Iris pigment epithelial cell (primary cell): ENCODE results near the gene SLC35B2.
"Not testable (repeated sequence)": the region's sequence is repeated elsewhere in the genome, so short reads cannot be mapped to it uniquely, and the experiment has no call there.

Source experiments
- DNase-seq: peaks from one replicate; pipeline ENCODE4 v3.0.0-alpha.2; 2011; ENCODE audit warnings: low read depth

SLC35B2 gene

DNA sequence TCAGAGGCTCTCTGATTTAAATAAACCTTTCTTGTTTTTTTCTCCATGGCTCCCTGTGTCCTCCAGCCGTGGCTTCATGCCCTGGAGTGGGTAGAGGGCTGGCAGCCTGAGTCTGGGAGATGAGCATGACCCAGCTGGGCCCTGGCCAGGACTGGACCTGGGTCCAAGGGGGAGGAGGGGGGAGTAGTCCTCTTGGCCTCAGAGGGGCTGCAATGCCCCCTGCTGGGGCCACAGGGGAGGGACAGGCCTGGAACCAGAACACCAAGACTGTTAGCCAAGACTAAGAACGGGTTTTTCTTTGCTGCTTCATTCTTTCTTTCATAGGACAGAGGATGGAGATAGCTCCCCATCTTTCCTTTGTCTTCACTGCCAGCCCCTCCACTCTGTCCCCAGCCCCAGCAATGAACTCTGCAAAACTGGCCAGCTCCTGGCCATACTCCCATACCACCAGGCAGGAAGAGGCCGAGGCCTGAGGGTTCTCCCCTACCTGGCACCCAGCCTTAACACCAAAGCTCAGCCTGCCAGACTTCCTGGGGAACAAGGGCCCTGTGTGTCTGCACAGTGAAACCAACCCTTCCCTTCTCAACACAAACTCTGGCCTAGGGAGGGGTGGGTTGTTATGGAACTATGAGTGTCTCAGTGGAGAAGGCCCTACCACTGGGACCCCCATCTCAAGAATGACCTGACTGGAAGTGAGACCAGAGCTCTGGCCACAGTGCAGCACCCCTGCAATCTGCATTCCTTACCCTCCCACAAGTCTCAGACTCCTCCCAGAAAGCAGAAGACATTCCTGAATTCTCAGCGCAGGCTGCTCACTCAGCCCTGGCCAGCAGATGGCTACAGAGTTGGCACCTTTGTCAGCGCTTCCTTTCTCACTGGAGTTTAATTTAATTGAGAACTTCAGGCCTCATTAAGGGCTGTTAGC is 23.0 kb downstream of the SLC35B2 start:
- peak; percentile 80 for DNase-seq

DNA sequence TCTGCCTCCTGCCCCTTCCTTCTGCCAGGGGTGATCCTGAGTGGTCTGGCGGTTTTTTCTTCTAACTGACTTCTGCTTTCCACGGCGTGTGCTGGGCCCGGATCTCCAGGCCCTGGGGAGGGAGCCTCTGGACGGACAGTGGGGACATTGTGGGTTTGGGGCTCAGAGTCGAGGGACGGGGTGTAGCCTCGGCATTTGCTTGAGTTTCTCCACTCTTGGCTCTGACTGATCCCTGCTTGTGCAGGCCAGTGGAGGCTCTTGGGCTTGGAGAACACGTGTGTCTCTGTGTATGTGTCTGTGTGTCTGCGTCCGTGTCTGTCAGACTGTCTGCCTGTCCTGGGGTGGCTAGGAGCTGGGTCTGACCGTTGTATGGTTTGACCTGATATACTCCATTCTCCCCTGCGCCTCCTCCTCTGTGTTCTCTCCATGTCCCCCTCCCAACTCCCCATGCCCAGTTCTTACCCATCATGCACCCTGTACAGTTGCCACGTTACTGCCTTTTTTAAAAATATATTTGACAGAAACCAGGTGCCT is 23.7 kb downstream of the SLC35B2 start:
- DNase-seq, result no peak

DNA sequence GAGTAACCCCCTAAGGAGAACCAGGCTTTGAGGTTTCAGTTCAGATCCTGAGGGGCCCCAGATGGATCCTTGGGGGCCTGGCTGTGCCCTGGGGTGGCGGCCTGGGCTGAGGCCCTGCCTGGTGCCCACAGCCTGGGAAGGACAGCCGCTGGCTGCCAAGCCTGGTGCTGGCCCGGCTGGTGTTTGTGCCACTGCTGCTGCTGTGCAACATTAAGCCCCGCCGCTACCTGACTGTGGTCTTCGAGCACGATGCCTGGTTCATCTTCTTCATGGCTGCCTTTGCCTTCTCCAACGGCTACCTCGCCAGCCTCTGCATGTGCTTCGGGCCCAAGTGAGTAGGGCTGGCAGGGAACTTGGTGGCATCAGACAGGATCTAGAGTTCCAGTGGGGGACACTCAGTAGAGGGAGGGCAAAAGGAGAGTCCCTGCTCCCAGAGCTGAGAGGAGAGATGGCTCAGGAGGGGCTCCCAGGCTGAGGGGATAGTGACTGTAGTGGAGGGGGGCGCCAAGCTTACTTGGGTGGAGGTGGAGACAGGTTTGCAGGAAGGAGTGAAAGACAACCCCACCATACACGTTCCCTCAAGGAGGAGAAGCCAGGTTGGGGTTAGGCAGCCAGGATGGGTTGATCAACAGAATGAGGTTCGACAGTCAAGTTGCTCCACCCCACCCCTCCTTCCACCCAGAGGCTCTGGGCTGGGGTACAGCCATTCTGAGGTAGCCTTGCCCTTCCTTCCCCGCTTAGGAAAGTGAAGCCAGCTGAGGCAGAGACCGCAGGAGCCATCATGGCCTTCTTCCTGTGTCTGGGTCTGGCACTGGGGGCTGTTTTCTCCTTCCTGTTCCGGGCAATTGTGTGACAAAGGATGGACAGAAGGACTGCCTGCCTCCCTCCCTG is 24.4 kb downstream of the SLC35B2 start:
- no peak for DNase-seq

DNA sequence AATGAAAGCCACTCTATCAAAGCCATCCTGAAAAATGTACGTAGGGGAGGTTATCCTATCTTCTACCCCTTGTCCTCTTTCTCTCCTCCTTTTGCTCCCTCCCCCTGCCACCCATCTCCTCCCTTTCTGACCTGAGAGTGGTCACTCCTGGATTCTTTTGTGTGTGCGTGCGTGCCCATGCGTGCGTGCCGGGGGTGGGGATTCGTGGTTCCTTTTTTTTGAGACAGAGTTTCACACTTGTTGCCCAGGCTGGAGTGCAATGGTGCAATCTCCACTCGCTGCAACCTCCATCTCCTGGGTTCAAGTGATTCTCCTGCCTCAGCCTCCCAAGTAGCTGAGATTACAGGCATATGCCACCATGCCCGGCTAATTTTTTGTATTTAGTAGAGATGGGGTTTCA is 25.9 kb downstream of the SLC35B2 start:
- DNase-seq, result not testable (repeated sequence)

DNA sequence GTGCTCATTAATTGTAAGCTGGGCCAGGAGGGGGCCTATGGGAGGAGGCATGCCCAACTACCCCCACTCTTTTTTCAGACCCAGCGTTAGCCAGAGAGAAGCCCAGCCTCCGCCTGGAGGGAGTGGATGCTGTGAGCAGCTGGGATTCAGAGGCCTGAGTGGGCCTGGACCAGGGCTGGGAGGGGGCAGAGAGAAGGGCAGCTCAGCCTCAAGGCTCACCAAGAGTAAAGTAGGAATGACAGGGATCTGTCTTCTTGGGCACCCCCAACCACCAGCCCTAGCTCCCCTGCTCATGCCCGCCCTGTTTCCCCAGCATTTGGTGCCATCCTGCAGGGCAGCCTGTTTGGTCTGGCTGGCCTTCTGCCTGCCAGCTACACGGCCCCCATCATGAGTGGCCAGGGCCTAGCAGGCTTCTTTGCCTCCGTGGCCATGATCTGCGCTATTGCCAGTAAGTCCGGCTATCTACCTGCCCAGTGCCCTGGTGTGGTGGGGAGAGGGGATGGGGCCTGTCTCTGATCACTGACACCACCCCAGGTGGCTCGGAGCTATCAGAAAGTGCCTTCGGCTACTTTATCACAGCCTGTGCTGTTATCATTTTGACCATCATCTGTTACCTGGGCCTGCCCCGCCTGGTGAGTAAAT is 27.2 kb downstream of the SLC35B2 start:
- no peak for DNase-seq

DNA sequence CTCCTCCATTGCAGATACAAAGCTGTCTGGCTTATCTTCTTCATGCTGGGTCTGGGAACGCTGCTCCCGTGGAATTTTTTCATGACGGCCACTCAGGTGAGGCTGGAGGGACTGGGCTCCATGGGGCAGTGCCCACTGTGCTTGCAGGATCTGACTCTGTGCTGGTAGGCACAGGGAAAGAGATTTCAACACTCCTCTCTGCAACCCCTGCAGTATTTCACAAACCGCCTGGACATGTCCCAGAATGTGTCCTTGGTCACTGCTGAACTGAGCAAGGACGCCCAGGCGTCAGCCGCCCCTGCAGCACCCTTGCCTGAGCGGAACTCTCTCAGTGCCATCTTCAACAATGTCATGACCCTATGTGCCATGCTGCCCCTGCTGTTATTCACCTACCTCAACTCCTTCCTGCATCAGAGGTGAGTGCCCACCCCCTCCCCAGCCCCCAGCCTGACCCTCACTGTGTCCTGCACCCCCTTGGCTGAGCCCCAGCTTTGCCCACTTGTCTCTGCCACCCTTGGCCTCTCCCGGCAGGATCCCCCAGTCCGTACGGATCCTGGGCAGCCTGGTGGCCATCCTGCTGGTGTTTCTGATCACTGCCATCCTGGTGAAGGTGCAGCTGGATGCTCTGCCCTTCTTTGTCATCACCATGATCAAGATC is 27.8 kb downstream of the SLC35B2 start:
- no peak for DNase-seq

DNA sequence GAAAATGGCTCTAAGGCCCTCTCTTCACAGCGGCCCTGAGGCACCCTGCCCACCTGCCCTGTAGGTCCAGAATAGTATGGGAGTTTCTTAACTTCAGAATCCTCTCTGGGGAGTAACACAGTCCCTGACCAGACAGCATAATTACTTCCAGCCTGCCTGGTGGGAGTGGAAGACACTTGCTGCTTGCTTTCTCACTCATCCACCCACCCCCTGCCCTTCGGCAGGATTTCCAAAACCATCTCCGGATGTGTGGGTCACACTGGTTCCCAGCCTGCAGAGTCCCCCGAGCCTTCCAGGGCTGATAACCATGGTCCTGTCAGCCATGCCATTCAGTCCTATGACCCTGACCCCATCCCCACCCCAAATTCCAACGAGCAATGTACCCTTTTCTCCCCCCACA is 28.5 kb downstream of the SLC35B2 start:
- no peak for DNase-seq

DNA sequence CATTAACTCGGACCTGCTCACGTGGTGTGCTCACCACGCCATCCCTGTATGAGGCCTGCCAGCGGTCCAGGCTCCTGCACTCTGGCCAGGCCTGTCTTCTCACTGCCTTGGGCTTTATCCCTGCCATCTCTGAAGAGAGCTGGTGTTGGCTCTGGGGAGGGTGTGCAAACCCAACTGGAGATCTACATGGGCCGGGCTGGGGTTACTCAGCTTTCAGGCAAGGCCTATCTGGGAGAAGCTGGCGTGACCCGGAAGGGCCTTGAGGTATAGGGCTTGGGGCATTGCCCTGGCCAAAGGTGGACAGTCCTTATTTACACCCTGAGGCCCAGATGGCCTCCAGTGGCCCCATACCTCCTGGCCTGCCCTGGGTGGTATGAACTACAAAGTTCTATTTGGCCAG is 28.9 kb downstream of the SLC35B2 start:
- no peak for DNase-seq

DNA sequence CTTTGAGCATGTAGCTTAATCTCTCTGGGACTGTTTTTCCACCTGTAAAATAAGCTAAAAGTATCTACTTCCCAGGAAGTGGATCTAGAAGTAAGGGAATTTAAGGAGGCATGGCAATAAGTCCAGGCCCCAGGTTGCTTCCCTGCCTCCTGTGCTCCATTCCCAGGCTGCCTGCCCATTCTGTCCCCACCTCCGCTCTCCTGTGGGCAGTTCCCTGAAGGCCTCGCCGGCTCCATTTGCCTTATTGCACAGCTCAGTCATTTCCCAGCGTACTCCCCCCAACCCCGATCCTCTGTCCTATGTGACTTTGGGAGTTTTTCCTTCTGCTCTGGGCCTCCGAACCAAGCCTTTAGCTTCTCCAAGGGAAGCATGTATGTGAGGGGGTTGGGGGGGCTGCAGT is 29.3 kb downstream of the SLC35B2 start:
- DNase-seq, result no peak

DNA sequence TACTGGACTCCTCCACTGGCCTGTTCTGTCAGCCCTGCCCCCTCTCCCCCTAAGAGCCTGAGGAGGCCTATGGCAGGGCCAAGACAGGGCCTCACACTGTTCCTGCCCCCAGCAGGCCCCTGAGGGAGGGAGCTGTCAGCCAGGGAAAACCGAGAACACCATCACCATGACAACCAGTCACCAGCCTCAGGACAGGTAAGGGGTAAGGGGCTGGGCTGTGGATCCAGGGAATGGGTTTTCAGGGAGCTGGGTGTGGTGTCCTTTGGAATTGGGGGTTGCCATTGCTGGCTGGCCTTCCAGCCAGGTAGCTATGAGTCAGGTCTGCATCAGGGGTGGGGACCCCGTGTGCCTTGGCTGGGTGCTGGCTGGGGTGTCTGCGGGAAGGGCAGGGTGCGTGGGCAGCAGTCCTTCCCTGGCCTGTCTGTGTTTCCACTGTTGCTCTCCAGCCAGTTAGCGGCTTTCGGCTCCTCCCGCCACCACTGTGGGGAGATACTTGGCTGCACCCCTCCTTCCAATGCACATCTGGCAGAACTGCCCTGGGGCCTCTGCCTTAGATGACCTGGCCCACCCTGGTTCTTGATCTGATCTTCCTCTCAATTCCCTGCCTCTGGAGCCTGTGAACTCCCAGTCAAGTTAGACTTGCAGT is 30.1 kb downstream of the SLC35B2 start:
- DNase-seq, result no peak

DNA sequence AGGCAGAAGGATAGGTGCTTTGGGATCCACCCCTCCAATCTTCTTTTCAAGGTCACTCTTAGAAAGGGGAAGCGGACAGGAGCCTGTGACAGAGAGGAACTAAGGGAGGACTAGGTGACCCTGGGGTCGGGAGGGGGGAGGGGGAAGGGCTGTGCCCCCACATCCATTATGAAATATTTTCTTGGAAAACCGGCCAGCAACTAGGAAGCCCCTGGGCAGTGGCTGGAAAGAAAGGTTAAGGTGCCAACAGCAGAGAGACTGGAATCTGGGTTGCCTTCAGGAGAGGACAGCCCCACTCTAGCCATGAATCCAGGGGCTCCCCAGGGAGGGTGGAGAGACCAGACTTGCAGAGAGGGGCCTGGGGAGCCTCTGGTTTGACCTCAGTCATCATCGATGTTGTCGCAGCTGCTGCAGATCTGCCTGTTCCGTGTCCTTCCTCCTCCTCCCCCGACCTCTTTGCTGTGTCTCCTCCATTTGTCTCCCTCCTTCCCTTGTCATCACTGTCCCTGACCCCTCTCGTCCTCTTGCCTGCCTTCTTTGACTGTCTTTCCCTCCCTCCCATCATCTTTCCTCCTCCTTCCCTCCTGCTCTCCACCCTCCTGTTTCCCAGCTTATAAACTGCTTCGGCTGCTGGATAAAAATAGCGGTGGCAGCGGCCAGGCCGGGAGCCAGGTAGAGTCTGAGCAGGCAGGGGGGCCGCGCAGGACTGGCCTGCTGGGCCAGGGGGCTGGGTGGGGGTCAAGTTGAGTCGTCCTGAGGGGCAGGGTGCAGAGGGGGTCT is 30.8 kb downstream of the SLC35B2 start:
- DNase-seq, result no peak

DNA sequence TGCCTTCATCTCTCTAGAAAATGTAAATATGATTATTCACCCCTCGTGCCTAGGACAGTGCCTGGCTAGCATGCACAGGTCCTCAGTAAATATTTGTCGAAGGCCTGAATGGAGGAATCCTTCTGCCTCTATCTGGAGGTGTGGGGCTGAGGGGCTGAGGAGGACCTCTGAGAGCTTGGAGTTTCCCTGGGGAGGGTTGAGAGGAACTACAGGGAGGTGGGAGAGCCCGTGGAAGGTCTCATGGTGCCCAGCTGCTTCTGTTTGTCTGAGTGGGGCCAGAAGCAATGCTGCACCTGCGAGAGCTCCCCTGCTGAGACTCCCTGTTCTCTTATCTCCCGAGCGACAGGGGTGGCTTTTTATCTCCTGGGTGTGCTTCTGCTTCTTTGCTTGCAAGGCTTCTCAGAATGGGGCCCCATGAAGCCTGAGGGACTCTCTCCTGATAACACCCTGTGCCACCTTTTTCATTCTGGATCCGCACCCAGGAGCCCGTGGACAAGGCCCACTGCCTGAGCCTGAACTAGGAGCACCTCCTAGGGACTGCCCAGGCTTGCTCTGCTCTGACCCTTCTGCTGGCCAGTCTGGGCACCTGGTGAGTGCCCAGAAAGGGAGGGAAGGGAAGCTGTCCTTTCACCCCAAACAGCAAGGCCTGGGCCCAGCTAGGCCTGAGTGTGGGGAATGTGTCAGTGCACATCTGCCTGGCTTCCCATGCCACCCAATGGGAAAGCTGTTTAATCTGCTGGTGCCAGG is 31.6 kb downstream of the SLC35B2 start:
- DNase-seq, result no peak

DNA sequence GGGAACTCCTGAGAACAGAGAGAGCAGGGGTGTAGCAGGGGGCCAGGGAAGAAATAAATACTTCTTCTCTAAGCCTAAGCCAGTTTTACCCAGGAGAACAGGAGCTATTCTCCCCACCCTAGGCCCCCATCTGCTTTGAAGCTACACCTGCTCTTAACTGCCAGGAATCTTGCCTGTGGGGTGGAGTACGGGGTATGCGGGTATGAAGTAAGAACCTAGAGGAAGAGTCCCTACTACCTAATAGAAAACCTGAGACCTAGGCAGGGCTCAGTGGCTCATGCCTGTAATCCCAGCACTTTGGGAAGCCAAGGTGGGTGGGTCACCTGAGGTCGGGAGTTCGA is 32.4 kb downstream of the SLC35B2 start:
- DNase-seq, result no peak

DNA sequence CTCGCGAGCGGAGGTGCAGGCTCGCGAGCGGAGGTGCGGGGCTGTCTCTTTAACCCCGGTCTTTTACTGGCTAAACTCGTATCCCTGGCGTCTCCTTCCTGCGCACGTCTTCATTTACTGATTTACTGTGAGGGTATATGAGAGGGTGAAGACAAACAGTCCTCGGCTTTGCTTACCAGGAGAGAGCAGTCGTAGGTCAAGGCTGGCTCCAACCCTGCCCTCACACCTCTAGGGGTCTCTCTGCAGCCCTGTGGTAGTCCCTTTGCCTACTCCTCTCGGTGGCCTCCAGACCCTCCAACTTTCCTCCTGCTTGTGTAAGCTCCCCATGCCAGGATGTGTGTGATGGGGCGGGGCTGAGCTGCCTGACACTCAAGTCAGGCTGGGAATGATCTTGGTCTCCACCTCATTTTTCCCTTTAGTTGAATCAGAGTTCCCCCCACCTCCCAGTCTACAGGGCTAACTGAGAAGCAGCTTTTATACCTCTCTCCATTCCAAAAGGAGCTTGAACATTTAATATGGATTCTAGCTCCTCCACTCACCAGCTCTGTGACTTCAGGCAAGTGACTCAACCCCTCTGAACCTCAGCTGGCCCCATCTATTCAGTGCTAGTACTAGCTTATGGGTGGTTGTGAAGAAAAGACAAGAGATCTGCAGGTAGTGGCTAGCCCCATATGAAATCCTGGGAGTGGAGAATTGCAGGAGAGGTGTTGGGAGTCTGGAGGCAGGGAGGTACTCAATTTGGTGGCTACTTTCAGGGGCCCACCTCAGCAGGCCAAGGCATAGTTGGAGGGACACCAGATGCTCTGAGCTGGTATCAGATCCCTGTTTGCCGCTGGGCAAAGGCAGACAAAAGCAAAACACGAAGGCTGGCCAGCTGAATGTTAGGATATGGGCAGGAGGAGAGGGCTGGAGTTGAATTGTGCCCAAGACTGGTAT is 33.0 kb downstream of the SLC35B2 start:
- no peak for DNase-seq

DNA sequence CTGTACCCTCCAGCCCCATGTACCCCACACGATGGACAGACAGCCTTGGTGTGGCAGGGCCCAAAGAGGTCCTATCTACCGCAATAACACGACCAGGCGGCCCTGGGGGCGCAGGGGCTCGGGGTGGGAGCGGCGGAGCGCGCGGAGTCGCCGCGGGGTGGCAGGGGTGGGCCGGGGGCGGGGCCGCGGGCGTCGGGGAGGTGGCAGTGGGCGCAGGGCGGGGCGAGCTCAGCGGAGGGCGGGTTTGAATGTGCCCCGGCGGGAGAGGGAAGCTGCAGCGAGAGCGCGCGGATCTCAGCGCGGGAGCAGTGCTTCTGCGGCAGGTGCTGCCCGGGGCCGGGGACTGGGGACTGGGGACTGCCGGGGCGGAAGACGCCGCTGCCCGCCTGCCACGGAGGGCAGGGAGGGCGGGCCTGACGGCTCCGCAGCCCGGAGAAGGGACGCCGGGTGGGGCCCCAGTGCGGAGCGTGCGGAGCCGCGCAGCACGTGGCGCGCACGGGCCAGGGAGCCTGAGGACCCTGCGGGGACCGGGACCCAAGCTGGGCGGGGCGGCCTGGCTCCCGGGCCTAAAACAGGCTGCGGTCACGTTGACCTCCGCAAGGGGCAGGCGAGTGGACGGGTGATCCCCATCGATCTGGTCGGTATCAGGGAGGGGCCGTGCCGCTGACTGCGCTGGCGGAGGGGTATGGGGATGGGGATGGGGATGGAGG is 33.9 kb downstream of the SLC35B2 start, which contains the start of gene SLC29A1:
Gene SLC29A1 (plus strand): TSS at position 277 of the 710 bp plus-strand sequence. CDS start 3,719 bp downstream, outside the sequence.
- DNase-seq, result peak; percentile 37

DNA sequence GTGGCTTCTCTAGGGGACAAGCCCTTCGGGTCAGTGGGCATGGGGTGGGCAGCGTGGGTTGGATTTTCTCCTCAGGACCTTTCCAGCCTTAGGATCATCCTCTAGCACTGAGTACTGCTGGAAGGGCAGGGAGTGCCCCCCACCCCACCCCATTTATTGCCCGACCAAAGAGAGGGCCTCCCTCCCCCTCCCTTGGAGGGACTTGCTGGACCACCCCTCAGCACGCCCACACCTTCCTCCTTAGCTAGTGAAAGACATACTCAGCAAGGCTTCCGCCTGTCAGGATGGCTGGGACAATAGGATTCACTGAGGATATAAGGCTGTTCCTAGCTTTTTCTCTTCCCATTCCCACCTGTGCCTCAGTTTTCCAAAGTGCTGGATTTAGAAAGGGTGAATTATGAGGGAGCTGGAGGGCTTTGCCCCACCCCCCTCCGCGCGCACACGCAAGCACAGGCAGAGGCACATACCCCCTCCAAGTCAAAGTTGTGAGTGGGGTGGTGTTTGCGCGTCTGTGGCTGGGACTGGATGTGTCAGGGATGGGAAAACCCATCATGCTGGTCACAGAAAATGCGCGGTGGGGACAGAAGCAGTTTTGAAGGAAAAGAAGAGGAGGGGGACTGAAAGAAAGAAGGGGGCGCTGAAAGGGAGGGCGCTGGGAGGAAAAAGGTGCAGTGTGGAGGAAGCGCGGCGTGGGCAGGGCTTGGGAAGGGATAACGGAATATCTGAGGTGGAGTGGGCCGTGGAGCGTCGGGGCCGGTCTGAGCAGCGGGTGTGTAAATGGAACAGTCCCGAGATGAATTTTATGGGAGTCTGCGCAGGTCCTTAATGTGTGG is 34.6 kb downstream of the SLC35B2 start:
- DNase-seq, result no peak

DNA sequence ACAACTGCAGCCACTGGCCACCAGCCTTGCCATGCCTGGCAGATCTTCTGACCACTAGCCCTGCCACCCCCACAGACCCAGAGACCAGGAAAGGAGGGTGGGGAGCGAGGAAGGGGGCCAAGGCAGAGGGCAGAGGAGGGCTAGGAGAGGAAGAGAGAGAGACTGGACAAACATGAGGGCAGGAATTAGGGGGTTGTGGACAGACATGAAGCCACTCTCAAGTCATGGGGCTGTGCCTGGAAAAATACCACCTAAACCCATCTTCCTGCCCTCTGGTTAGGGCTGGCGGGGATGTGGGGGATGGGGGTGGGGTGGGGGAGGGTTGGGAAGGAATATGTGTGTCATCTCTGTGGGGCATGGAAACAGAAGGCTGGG is 35.4 kb downstream of the SLC35B2 start:
- DNase-seq, result no peak
